Stimulated activated CD4-positive, alpha-beta T cell treated with anti-CD3 and anti-CD28 coated beads, TNF-alpha, amount 100 ng/mL, for 1 hour (primary cell): ENCODE results near the gene TSTD2.
"Not testable (repeated sequence)": the region's sequence is repeated elsewhere in the genome, so short reads cannot be mapped to it uniquely, and the experiment has no call there.

Source experiments
- DNase-seq, 3 donors: peaks; one replicate each; pipeline ENCODE4 v3.0.0-alpha.2; 2020; ENCODE audit warnings: low read depth in 3 of 3, low spot score in 1 of 3

TSTD2 gene

GRCh38 chr9:97592126-97592525 is 41.0 kb downstream of the TSTD2 start:
- no peak for DNase-seq

GRCh38 chr9:97591535-97591934 is 41.6 kb downstream of the TSTD2 start:
- DNase-seq = no peak

GRCh38 chr9:97586909-97587308 is 46.3 kb downstream of the TSTD2 start:
- not testable (repeated sequence) for DNase-seq

- DNase-seq = not testable (repeated sequence)
Measured at GRCh38 chr9:97584778-97585177, 48.4 kb downstream of the TSTD2 start.

GRCh38 chr9:97581590-97581989 is 51.6 kb downstream of the TSTD2 start:
- DNase-seq = not testable (repeated sequence)

GRCh38 chr9:97579914-97580313 is 53.3 kb downstream of the TSTD2 start:
- no peak for DNase-seq

- DNase-seq = no peak
Measured at GRCh38 chr9:97578846-97579245, 54.3 kb downstream of the TSTD2 start.

GRCh38 chr9:97577051-97577450 is 56.1 kb downstream of the TSTD2 start:
- DNase-seq = no peak

- DNase-seq = no peak
Measured at GRCh38 chr9:97575673-97576200, 57.4 kb downstream of the TSTD2 start.

GRCh38 chr9:97574921-97575672 is 58.1 kb downstream of the TSTD2 start:
- DNase-seq = peak in 1 of 3 donors; percentile 13

GRCh38 chr9:97574101-97574571 is 59.0 kb downstream of the TSTD2 start:
- not testable (repeated sequence) for DNase-seq

- no peak for DNase-seq
Measured at GRCh38 chr9:97573482-97574073, 59.6 kb downstream of the TSTD2 start.

GRCh38 chr9:97572892-97573365 is 60.2 kb downstream of the TSTD2 start:
- DNase-seq = no peak

- DNase-seq = no peak
Measured at GRCh38 chr9:97572196-97572891, 60.8 kb downstream of the TSTD2 start.

GRCh38 chr9:97571664-97572063 is 61.5 kb downstream of the TSTD2 start:
- DNase-seq = no peak

- no peak for DNase-seq
Measured at GRCh38 chr9:97570899-97571298, 62.3 kb downstream of the TSTD2 start.

- DNase-seq = no peak
Measured at GRCh38 chr9:97568461-97569275, 64.5 kb downstream of the TSTD2 start.

GRCh38 chr9:97567894-97568202 is 65.3 kb downstream of the TSTD2 start:
- no peak for DNase-seq

- DNase-seq = no peak
Measured at GRCh38 chr9:97567182-97567893, 65.8 kb downstream of the TSTD2 start.

- no peak for DNase-seq
Measured at GRCh38 chr9:97565262-97565661, 67.9 kb downstream of the TSTD2 start.
